ENCODE results near the gene CDK5RAP1.

DNA sequence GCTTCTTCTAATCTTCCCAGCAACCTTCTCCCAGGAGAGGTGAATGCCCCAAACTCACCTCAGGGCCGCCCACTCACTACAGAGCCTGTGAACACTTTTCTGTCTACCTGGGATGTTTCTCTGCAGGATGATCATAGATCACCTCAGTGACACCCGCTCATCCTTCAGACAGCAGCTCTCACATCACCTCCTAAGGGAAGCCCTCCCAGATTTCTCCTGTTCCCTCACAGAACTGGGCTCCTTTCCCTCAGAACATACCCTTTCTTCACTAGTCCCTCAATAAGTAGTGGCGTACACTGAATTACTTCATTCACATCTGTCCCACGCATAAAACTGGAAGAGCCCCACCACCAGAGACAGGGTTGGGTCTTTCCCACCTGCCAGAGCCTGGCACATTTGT is 57.8 kb downstream of the CDK5RAP1 start:
- TF ChIP-seq, protein P1, sequence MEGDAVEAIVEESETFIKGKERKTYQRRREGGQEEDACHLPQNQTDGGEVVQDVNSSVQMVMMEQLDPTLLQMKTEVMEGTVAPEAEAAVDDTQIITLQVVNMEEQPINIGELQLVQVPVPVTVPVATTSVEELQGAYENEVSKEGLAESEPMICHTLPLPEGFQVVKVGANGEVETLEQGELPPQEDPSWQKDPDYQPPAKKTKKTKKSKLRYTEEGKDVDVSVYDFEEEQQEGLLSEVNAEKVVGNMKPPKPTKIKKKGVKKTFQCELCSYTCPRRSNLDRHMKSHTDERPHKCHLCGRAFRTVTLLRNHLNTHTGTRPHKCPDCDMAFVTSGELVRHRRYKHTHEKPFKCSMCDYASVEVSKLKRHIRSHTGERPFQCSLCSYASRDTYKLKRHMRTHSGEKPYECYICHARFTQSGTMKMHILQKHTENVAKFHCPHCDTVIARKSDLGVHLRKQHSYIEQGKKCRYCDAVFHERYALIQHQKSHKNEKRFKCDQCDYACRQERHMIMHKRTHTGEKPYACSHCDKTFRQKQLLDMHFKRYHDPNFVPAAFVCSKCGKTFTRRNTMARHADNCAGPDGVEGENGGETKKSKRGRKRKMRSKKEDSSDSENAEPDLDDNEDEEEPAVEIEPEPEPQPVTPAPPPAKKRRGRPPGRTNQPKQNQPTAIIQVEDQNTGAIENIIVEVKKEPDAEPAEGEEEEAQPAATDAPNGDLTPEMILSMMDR (conservative IDR thresholded peaks at IDR 0.05; ENCODE audit: low read depth, low read length): no peak
- TF ChIP-seq EZH2phosphoT487 (IDR thresholded peaks at IDR 0.05; ENCODE audit: borderline replicate concordance, low read length): no peak
- TF ChIP-seq EZH2 (IDR thresholded peaks at IDR 0.05; ENCODE audit: low read length, unreplicated experiment): no peak

Measured in PC-3 (cell line).